ENCODE measurements around the gene CDYL.
"Not testable (repeated sequence)": the region's sequence is repeated elsewhere in the genome, so short reads cannot be mapped to it uniquely, and the experiment has no call there.

The CDYL gene

GRCh38 chr6:4969609-4970285, 193.5 kb downstream of the CDYL start:
- no peak for DNase-seq

GRCh38 chr6:4970739-4971395, 194.7 kb downstream of the CDYL start:
- no peak for DNase-seq

GRCh38 chr6:4971851-4972250, 195.6 kb downstream of the CDYL start:
- no peak for DNase-seq

- DNase-seq: no peak
These were observed 196.2 kb downstream of the CDYL start for GRCh38 chr6:4972438-4972837.

- no peak for DNase-seq
These were observed 197.2 kb downstream of the CDYL start for GRCh38 chr6:4973415-4973814.

GRCh38 chr6:4973982-4974745, 198.0 kb downstream of the CDYL start:
- DNase-seq: no peak

GRCh38 chr6:4974962-4975361, 198.8 kb downstream of the CDYL start:
- DNase-seq: no peak

GRCh38 chr6:4975506-4975905, 199.3 kb downstream of the CDYL start:
- no peak for DNase-seq

GRCh38 chr6:4977468-4977867, 201.3 kb downstream of the CDYL start:
- DNase-seq: no peak

- no peak for DNase-seq
These were observed 203.2 kb downstream of the CDYL start for GRCh38 chr6:4979426-4979825.

- no peak for DNase-seq
These were observed 205.6 kb downstream of the CDYL start for GRCh38 chr6:4981761-4982160.

- DNase-seq: no peak
These were observed 207.1 kb downstream of the CDYL start for GRCh38 chr6:4983322-4983721.

- DNase-seq: no peak
These were observed 210.8 kb downstream of the CDYL start for GRCh38 chr6:4986999-4987398.

GRCh38 chr6:4987432-4987831, 211.2 kb downstream of the CDYL start:
- no peak for DNase-seq

GRCh38 chr6:4994741-4995140, 218.5 kb downstream of the CDYL start:
- no peak for DNase-seq

- DNase-seq: no peak
These were observed 221.7 kb downstream of the CDYL start for GRCh38 chr6:4997862-4998261.

GRCh38 chr6:4999586-4999985, 223.4 kb downstream of the CDYL start:
- no peak for DNase-seq

GRCh38 chr6:5003604-5004372, 227.6 kb downstream of the CDYL start, which contains the start of gene RPP40:
TSS of gene RPP40 (minus strand) at chr6:5004037. CDS start at chr6:5004002, 35 bp downstream.
- peak; percentile 86 for DNase-seq

- no peak for DNase-seq
These were observed 228.3 kb downstream of the CDYL start for GRCh38 chr6:5004373-5005037.

GRCh38 chr6:5005038-5005433, 228.8 kb downstream of the CDYL start:
- not testable (repeated sequence) for DNase-seq
